ENCODE data around the gene BNIP3. TPM values are rescaled to one million over a fixed set of nuclear protein-coding genes. Genes with fewer than 3 reads are reported as not detected.

BNIP3 gene
- total RNA-seq, 2 experiments from 2014 or later, result 207 to 216 TPM

- intact Hi-C loops (cut with micrococcal nuclease), result no loop called here
- DNase-seq (no peak), ATAC-seq (no peak)
- CTCF ChIA-PET, result interaction anchor here (1.7 kb wide), 1 partner anchor 54 kb away, joined by 8 read pairs; no protein-coding TSS in a partner anchor
- Mint-ChIP-seq H3K36me3 (ENCODE audit: low read depth) (peaks cover 78% of the 10 kb centered on the region), H3K27ac (peak overlapping the region; percentile 25), H3K4me3 (no peak overlapping the region), H3K4me1 (ENCODE audit: low read depth) (peaks cover 57% of the 10 kb centered on the region), H3K9me3 (no peaks in the 10 kb centered on the region), H3K27me3 (no peaks in the 10 kb centered on the region)
- POLR2A ChIA-PET, result no interaction called here
- no peak for TF ChIP-seq CTCF (IDR thresholded peaks at IDR 0.05)
These were observed 12.8 kb downstream of the BNIP3 start for GRCh38 chr10:131968949-131969348.

GRCh38 chr10:131964298-131964697, 17.4 kb downstream of the BNIP3 start:
- CTCF ChIA-PET, result interaction anchor here (0.9 to 1.7 kb wide), 2 partner anchors 58 to 79 kb away, joined by 3 to 5 read pairs; no protein-coding TSS in a partner anchor
- POLR2A ChIA-PET, result interaction anchor here (1.1 kb wide), 1 partner anchor 59 kb away, joined by 3 read pairs; no protein-coding TSS in a partner anchor
- ATAC-seq, result no peak
- DNase-seq, result no peak
- intact Hi-C loops (cut with micrococcal nuclease), result no loop called here
- Mint-ChIP-seq H3K27me3 (no peaks in the 10 kb centered on the region), H3K27ac (peak overlapping the region; percentile 29), H3K36me3 (ENCODE audit: low read depth) (peaks cover 38% of the 10 kb centered on the region), H3K9me3 (no peaks in the 10 kb centered on the region), H3K4me1 (ENCODE audit: low read depth) (peaks cover 21% of the 10 kb centered on the region), H3K4me3 (no peak overlapping the region)
- no peak for TF ChIP-seq CTCF (IDR thresholded peaks at IDR 0.05)

GRCh38 chr10:131963811-131964210, 17.9 kb downstream of the BNIP3 start:
- H3K4me1 Mint-ChIP-seq (ENCODE audit: low read depth), result peaks cover 19% of the 10 kb centered on the region
- no peak overlapping the region for H3K4me3 Mint-ChIP-seq
- H3K36me3 Mint-ChIP-seq (ENCODE audit: low read depth), result peaks cover 36% of the 10 kb centered on the region
- no peaks in the 10 kb centered on the region for H3K9me3 Mint-ChIP-seq
- no peak overlapping the region for H3K27ac Mint-ChIP-seq
- intact Hi-C loops (cut with micrococcal nuclease), result no loop called here
- H3K27me3 Mint-ChIP-seq, result no peaks in the 10 kb centered on the region
- TF ChIP-seq CTCF (IDR thresholded peaks at IDR 0.05), result no peak
- no peak for DNase-seq
- CTCF ChIA-PET, result interaction anchor here (1.7 kb wide), 1 partner anchor 59 kb away, joined by 5 read pairs; no protein-coding TSS in a partner anchor
- no peak for ATAC-seq
- POLR2A ChIA-PET, result interaction anchor here (1.0 kb wide), 1 partner anchor 49 kb away, joined by 3 read pairs; no protein-coding TSS in a partner anchor

GRCh38 chr10:131963350-131963749, 18.4 kb downstream of the BNIP3 start:
- Mint-ChIP-seq H3K9me3 (no peaks in the 10 kb centered on the region), H3K4me3 (no peak overlapping the region), H3K27ac (no peak overlapping the region), H3K4me1 (ENCODE audit: low read depth) (peaks cover 18% of the 10 kb centered on the region), H3K27me3 (no peaks in the 10 kb centered on the region), H3K36me3 (ENCODE audit: low read depth) (peaks cover 33% of the 10 kb centered on the region)
- intact Hi-C loops (cut with micrococcal nuclease), result no loop called here
- ChIA-PET POLR2A (interaction anchor here (1.0 kb wide), 1 partner anchor 49 kb away, joined by 3 read pairs; no protein-coding TSS in a partner anchor), CTCF (no interaction called here)
- DNase-seq, result no peak
- TF ChIP-seq CTCF (IDR thresholded peaks at IDR 0.05), result no peak
- no peak for ATAC-seq

- ATAC-seq, result no peak
- POLR2A ChIA-PET, result interaction anchor here (0.6 to 0.8 kb wide), 2 partner anchors 57 to 164 kb away, joined by 3 read pairs; no protein-coding TSS in a partner anchor
- intact Hi-C loops (cut with micrococcal nuclease), result no loop called here
- H3K4me1 Mint-ChIP-seq (ENCODE audit: low read depth), result peaks cover 18% of the 10 kb centered on the region
- no peak for TF ChIP-seq CTCF (IDR thresholded peaks at IDR 0.05)
- CTCF ChIA-PET, result no interaction called here
- no peaks in the 10 kb centered on the region for H3K27me3 Mint-ChIP-seq
- no peak overlapping the region for H3K27ac Mint-ChIP-seq
- H3K36me3 Mint-ChIP-seq (ENCODE audit: low read depth), result peaks cover 34% of the 10 kb centered on the region
- DNase-seq, result no peak
- no peaks in the 10 kb centered on the region for H3K9me3 Mint-ChIP-seq
- H3K4me3 Mint-ChIP-seq, result no peak overlapping the region
These were observed 19.7 kb downstream of the BNIP3 start for GRCh38 chr10:131961777-131962662.

Measured in activated CD8-positive, alpha-beta T cell treated with anti-CD3 and anti-CD28 coated beads for 36 hours (primary cell).